ENCODE results near the gene MYO1G. TPM values are rescaled to one million over a fixed set of nuclear protein-coding genes. Genes with fewer than 3 reads are reported as not detected.

The MYO1G gene
- polyA plus RNA-seq, 1 of the 3 experiments (the other 2 are of a cell fraction) = 0.05 TPM

DNA sequence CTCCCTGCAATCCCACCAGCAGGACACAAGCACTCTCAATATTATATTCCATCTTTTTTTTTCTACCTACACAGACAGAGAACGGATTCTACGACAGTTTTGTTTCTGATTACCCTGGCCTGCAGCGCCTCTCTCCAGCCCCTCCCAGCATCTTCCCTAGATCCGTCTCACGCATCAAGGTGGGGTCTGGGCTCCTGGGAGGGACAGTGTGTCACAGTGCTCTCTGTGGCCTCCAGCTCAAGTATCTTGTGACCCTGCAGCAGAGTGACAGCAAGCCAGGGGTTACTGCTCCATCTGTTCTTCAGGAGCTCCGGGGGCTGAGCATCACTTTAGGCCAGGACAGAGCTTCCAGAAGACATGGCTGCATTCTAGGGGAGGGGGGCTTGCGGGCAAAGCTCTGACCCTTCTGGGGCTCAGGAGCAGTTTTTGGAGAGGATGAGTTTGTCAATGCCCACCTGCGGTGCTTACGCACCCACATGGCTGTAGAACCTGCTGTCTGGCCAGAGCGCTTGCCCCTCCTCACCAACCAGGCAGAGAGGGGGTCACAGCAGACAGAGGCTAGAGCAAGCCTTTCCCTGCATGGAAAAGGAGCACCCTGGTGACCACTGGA, 22.6 kb downstream of the MYO1G start:
- Histone ChIP-seq H2AFZ (ENCODE audit: low read depth) (no peak overlapping the region), H3K4me3 (ENCODE audit: low read depth in 2 of 2, low read length in 1 of 2) (no peak overlapping the region), H3K9me3 (no peaks in the 10 kb centered on the region), H3K27ac (ENCODE audit: low read depth in 2 of 2, low read length in 1 of 2) (no peak overlapping the region), H3K79me2 (ENCODE audit: insufficient read depth) (no peaks in the 10 kb centered on the region), H3K9me2 (no peaks in the 10 kb centered on the region), H3K4me1 (ENCODE audit: control insufficient read depth in 1 of 2, insufficient read depth in 2 of 2, low read depth in 1 of 2, low read length in 1 of 2) (no peaks in the 10 kb centered on the region; a peak in 1 of 4 replicates), H3F3A (replicated peaks; ENCODE audit: insufficient read depth) (no peaks in the 10 kb centered on the region), H3K9ac (no peak overlapping the region), H3K36me3 (replicated peaks in 1 of 2; ENCODE audit: control insufficient read depth in 1 of 2, insufficient read depth in 2 of 2, low read length in 1 of 2) (no peaks in the 10 kb centered on the region), H3K27me3 (ENCODE audit: insufficient read depth) (peaks cover 8% of the 10 kb centered on the region; the same call in 1 of the 2 replicates), H4K20me1 (ENCODE audit: insufficient read depth) (no peaks in the 10 kb centered on the region), H3K4me2 (no peak overlapping the region)
- peak; percentile 11 for DNase-seq
- TF ChIP-seq, protein P1, sequence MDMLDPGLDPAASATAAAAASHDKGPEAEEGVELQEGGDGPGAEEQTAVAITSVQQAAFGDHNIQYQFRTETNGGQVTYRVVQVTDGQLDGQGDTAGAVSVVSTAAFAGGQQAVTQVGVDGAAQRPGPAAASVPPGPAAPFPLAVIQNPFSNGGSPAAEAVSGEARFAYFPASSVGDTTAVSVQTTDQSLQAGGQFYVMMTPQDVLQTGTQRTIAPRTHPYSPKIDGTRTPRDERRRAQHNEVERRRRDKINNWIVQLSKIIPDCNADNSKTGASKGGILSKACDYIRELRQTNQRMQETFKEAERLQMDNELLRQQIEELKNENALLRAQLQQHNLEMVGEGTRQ (IDR thresholded peaks at IDR 0.05; ENCODE audit: borderline replicate concordance, low read depth, low read length) = no peak
- POLR2A ChIA-PET = interaction anchor here (0.6 kb wide), 1 partner anchor 246 kb away, joined by 3 read pairs; no protein-coding TSS in a partner anchor
- 84% methylated on average over 9 of the region's 10 CpGs for WGBS (ENCODE audit: low lambda C conversion rate)
- CTCF ChIA-PET = interaction anchor here (0.8 to 2.0 kb wide), 4 partner anchors 18 to 180 kb away, joined by 3 to 11 read pairs (median 4); partner anchors contain the start of gene H2AZ2

DNA sequence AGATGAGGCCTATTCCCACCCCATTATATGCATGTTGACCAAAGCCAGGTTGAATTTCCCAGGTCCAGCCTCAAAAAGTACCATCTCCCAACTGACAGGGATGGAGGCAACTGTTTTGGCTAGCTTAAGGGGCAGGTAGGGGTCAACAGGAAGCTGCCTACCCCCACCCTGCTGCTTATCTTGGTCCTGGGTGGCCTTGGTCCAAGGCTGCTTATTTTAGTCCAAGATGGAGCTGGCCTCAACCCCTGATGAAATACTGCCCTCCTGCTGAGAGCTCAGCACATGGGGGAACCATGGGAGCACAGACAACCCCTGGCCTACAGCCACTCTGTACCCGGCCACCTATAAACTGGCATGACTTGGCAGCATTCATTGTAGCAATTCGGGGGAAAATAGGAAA, 23.1 kb downstream of the MYO1G start:
- no peak for TF ChIP-seq TEAD4 (IDR thresholded peaks at IDR 0.05; ENCODE audit: borderline replicate concordance, insufficient read depth)
- TF ChIP-seq MXI1 (IDR thresholded peaks at IDR 0.05; ENCODE audit: low read depth, low read length) = no peak
- no peak for TF ChIP-seq TCF12 (IDR thresholded peaks at IDR 0.05)
- TF ChIP-seq, protein P2, sequence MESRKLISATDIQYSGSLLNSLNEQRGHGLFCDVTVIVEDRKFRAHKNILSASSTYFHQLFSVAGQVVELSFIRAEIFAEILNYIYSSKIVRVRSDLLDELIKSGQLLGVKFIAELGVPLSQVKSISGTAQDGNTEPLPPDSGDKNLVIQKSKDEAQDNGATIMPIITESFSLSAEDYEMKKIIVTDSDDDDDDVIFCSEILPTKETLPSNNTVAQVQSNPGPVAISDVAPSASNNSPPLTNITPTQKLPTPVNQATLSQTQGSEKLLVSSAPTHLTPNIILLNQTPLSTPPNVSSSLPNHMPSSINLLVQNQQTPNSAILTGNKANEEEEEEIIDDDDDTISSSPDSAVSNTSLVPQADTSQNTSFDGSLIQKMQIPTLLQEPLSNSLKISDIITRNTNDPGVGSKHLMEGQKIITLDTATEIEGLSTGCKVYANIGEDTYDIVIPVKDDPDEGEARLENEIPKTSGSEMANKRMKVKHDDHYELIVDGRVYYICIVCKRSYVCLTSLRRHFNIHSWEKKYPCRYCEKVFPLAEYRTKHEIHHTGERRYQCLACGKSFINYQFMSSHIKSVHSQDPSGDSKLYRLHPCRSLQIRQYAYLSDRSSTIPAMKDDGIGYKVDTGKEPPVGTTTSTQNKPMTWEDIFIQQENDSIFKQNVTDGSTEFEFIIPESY (IDR thresholded peaks at IDR 0.05; ENCODE audit: borderline replicate concordance, low read depth) = no peak
- TF ChIP-seq, protein P3, sequence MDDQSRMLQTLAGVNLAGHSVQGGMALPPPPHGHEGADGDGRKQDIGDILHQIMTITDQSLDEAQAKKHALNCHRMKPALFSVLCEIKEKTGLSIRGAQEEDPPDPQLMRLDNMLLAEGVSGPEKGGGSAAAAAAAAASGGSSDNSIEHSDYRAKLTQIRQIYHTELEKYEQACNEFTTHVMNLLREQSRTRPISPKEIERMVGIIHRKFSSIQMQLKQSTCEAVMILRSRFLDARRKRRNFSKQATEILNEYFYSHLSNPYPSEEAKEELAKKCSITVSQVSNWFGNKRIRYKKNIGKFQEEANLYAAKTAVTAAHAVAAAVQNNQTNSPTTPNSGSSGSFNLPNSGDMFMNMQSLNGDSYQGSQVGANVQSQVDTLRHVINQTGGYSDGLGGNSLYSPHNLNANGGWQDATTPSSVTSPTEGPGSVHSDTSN (IDR thresholded peaks at IDR 0.05) = no peak
- H3K4me2 ChIP-seq = no peak overlapping the region
- H3F3A ChIP-seq (replicated peaks; ENCODE audit: insufficient read depth) = no peaks in the 10 kb centered on the region
- no peaks in the 10 kb centered on the region for H3K36me3 ChIP-seq (replicated peaks in 1 of 2; ENCODE audit: control insufficient read depth in 1 of 2, insufficient read depth in 2 of 2, low read length in 1 of 2)
- no peaks in the 10 kb centered on the region for H3K79me2 ChIP-seq (ENCODE audit: insufficient read depth)
- H3K4me3 ChIP-seq (ENCODE audit: low read depth in 2 of 2, low read length in 1 of 2) = no peak overlapping the region
- H3K9ac ChIP-seq = no peak overlapping the region
- no peaks in the 10 kb centered on the region for H3K9me2 ChIP-seq
- H2AFZ ChIP-seq (ENCODE audit: low read depth) = no peak overlapping the region
- ChIA-PET CTCF (interaction anchor here (0.8 to 2.5 kb wide), 5 partner anchors 19 to 180 kb away, joined by 3 to 11 read pairs (median 6); partner anchors contain the start of gene H2AZ2), POLR2A (interaction anchor here (0.6 kb wide), 1 partner anchor 245 kb away, joined by 3 read pairs; no protein-coding TSS in a partner anchor)
- peaks cover 8% of the 10 kb centered on the region; the same call in 1 of the 2 replicates for H3K27me3 ChIP-seq (ENCODE audit: insufficient read depth)
- no peaks in the 10 kb centered on the region for H3K9me3 ChIP-seq
- no peaks in the 10 kb centered on the region for H4K20me1 ChIP-seq (ENCODE audit: insufficient read depth)
- 32% methylated on average over 2 of the region's 2 CpGs for WGBS (ENCODE audit: low lambda C conversion rate)
- peak; percentile 14 for DNase-seq
- no peak overlapping the region for H3K27ac ChIP-seq (ENCODE audit: low read depth in 2 of 2, low read length in 1 of 2)
- no peaks in the 10 kb centered on the region; a peak in 1 of 4 replicates for H3K4me1 ChIP-seq (ENCODE audit: control insufficient read depth in 1 of 2, insufficient read depth in 2 of 2, low read depth in 1 of 2, low read length in 1 of 2)
